GM19395 (cell line): Measurements from ENCODE around the gene BAZ2A.
"Not testable (repeated sequence)": the region's sequence is repeated elsewhere in the genome, so short reads cannot be mapped to it uniquely, and the experiment has no call there.

Experiments
- ATAC-seq: cut with Tn5 transposase; IDR thresholded peaks from one replicate; pipeline ENCODE4 v1.9.1; 2021; ENCODE audit warnings: mild to moderate bottlenecking, moderate library complexity; ENCODE audit not compliant: unreplicated experiment

The BAZ2A gene

DNA sequence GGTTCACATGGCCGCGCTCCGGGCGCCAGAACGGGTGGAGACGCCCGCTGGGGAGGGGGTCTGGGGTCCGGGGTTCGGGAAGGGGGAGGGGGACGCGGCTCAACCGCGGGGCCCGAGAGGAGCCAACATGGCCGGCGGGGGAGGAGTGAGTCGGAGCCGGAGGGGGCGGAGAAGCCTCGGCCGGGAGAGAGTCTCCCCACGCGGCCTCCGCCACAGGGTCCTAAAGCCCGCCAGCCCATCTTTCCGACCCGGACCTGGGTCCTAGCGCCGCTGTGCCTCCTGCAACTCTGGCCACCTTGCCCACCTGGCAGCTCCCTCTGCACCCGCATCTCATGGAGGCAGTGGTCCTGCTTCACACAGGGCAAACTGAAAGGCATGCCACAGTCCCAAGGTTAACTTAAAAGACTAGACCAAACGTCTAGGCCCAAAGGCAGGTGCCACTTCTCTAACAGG lies at the start of gene BAZ2A:
Gene BAZ2A, minus strand, starts transcription at position 147 of the 453 bp plus-strand sequence. CDS start 12,796 bp downstream, outside the sequence.
- ATAC-seq, result peak; percentile 62

DNA sequence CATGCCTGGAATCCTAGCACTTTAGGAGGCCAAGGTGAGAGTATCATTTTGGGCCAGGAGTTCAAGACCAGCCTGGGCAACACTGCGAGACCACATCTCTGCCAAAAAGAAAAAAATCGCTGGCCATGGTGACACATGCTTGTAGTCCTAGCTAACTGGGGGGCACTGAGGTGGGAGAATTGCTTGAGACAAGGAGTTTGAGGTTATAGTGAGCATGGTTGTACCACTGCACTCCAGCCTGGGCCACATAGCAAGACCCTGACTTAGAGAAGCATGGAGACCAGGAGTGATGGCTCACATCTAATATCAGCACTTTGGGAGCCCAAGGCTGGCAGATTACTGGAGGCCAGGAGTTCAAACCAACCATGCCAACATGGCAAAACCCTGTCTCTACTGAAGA lies 48.7 kb upstream of the BAZ2A start:
- no peak for ATAC-seq

DNA sequence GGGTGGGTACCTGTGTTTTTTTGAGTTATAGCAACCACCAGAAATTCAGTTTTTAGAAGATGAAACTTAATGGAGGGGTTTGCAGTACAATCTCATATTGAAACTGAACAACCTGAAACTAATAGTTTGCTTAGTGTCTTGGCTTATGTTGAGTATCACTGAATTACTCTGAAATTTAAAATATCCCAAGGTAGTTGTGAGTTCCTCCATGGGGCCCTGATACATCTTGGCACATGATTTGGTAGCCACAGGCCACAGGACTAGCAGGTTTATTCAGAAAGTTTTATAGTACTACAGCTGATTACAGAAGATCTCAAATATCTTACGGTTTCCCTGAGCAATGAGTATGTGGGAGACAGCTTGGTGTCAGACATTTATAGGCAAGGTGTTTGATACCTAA lies 47.6 kb upstream of the BAZ2A start:
- no peak for ATAC-seq

DNA sequence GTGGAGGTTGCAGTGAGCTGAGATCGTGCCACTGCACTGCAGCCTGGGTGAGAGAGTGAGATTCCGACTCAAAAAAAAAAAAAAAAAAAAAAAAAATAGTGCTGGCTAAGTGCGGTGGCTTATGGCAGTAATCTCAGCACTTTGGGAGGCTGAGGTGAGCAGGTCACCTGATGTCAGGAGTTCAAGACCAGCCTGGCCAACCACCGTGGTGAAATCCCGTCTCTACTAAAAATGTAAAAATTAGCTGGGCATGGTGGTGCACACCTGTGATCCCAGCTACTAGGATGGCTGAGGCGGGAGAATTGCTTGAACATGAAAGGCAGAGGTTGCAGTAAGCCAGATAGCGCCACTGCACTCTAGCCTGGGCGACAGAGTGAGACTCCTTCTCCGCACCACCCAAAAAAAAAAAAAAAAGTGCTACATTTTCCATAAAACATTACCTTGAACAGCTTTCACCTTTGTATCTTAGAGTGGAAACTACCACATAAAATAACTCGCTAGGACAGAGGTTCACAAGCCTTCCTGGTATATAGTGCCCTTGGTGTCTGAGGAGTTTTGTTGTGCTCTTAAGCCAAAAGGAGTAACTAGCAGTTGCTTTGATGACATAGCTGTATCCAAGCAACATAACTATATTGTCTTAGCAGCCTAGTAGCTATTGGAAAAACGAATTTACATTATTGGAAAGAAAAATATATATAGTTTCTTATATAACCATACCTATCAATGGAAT lies 46.9 kb upstream of the BAZ2A start:
- no peak for ATAC-seq

DNA sequence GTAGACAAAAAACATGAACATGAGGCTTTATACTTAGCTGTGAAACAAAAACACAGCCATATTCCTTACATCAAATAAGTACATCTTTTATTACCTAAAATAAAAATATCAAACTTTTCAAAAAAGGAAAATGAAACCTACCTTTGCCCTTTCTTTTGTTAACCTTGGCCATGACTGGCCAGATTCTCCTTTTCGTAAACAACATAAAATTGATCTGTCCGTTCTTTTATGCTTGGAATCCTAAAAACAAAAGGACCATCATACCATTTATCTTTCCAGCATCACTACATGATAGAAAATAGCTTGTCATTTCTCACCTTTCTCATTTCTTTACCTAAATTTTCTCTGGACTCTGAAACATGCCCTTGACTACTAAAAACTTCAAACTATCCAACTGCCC lies 41.5 kb upstream of the BAZ2A start:
- ATAC-seq, result no peak

DNA sequence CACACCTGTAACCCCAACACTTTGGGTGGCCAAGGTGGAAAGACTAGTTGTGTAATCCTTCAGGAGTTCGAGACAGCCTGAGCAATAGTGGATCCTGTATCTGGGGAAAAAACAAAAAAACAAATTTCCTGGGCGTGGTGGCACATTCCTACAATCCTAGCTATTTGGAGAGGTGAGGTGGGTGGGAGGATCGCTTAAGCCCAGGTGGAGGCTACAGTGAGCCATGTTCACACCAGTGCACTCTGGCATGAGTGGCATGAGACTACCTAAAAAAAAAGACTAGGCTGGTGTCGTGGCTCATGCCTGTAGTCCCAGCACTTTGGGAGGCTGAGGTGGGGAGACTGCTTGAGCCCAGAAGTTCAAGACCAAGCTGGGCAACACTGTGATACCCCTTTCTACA lies 40.7 kb upstream of the BAZ2A start:
- ATAC-seq, result no peak

DNA sequence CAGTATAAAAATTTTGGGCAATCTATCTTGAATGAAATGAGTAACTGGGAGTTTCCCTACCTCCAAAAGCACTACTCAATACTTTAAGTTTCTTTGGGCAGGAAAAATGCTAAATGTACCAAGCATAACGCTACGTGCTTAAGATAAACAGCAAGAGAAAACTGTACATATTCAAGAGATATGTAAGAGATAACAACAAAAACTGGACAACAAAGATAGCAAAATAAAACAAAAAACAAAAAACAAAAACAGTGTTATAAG lies 38.0 kb upstream of the BAZ2A start:
- no peak for ATAC-seq

DNA sequence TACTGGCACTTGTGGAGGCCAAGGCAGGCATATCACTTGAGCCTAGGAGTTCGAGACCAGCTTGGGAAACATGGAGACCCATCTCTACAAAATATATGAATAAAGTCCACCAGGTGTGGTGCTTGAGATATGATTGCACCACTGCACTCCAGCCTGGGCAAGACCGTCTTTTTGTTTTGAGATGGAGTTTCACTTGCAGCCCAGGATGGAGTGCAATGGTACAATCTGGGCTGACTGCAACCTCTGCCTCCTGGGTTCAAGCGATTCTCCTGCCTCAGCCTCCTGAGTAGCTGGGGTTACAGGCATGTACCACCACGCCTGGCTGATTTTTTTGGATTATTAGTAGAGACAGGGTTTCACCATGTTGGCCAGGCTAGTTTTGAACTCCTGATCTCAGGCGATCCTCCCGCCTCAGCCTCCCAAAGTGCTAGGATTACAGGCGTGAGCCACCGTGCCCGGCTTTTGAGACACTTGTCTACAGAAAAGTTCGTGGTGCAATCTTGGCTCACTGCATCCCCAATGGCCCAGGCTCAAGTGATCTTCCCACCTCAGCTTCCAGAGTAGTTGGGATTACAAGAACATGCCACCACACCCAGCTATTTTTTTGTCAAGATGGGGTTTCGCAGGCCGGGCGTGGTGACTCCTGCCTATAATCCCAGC lies 32.0 kb upstream of the BAZ2A start:
- ATAC-seq, result no peak

DNA sequence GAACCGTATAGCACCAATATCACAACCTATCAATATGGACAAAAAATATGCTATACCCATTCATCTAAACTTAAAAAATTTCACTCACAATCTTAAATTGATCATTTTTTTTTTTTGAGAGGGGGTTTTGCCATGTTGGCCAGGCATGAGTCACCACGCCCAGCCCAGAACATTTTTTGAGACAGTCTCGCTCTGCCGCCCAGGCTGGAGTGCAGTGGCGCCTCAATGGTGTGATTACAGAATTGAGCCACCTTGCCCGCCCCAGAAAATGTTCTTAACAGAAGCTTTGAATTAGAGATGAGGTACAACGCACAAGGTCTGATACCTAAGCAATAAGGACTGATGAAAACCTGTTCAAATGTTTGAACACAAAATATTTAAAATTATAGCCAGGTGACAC lies 31.4 kb upstream of the BAZ2A start:
- no peak for ATAC-seq

DNA sequence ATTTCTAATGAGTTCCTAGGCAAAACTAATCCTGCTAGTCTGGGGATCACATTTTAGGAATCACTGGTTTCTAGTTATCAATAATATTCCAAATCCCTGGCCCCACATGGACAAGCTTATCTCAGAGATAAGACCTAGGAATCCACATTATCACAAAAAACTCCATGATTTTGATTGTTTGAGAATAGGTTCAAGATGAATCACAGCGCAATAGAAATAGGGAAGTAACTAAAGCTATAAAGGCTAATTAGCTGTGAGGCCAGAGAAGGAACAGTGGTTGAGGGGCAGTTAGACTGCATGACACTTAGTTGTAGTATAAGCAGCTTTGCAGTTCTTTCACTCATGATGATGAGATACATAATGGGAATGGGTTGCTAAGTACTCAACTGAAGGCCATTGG lies 28.8 kb upstream of the BAZ2A start:
- no peak for ATAC-seq

DNA sequence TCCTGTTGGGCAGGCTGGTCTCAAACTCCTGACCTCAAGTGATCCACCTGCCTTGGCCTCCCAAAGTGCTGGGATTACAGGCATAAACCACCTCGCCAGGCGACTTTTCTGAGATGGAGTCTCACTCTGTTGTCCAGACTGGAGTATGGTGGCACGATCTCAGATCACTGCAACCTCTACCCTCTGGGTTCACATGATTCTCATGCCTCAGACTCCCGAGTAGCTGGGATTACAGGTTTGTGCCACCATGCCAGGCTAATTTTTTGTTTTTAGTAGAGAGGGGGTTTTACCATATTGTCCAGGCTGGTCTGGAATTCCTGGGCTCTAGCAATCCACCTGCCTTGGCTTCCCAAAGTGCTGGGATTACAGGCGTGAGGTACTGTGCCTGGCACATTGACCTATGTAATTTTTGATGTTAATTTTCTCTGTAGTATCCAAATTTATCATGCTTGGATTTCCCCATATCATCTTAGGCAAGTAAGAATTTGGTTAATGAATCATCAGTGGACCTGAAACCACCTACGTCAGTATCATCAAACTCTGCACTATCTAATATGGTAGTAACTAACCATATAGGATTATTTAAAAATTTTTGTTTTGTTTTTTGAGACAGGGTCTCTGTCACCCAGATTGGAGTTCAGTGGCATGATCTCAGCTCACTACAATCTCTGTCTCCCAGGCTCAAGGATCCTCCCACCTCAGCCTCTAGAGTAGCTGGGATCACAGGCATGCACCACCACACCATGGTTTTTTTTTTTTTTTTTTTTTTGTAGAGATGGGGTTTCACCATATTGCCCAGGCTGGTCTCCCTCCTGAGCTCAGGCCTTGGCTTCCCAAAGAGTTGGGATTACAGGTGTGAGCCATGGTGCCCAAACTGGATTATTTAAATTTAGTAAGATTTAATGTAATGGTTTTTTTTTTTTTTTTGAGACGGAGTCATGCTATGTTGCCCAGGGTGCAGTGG lies 27.6 kb upstream of the BAZ2A start:
- no peak for ATAC-seq

DNA sequence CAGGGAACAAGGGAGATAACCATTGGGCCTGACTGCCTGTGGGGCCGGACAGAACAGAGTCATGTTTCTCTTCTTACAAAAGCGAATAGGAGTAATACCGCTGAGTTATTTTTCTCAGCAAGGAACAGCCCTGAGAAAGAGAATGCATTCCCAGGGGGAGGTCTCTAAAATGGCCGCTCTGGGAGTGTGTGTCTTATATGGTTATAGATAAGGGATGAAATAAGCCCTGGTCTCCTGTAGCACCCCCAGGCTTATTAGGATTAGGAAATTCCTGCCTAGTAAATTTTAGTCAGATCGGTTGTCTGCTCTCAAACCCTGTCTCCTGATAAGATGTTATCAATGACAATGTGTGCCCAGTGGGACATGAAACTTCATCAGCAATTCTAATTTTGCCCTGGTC lies 23.7 kb upstream of the BAZ2A start:
- not testable (repeated sequence) for ATAC-seq

DNA sequence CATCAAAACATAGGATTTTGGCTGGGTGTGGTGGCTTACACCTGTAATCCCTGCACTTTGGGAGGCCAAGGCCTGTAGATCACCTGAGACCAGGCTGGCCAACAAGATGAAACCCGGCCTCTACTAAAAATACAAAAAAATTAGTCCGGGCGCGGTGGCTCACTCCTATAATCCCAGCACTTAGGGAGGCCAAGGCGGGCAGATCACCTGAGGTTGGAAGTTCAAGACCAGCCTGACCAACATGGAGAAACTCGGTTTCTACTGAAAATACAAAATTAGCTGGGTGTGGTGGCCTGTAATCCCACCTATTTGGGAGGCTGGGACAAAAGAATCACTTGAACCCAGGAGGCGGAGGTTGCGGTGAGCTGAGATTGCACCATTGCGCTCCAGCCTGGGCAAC lies 17.9 kb upstream of the BAZ2A start:
- ATAC-seq, result not testable (repeated sequence)

DNA sequence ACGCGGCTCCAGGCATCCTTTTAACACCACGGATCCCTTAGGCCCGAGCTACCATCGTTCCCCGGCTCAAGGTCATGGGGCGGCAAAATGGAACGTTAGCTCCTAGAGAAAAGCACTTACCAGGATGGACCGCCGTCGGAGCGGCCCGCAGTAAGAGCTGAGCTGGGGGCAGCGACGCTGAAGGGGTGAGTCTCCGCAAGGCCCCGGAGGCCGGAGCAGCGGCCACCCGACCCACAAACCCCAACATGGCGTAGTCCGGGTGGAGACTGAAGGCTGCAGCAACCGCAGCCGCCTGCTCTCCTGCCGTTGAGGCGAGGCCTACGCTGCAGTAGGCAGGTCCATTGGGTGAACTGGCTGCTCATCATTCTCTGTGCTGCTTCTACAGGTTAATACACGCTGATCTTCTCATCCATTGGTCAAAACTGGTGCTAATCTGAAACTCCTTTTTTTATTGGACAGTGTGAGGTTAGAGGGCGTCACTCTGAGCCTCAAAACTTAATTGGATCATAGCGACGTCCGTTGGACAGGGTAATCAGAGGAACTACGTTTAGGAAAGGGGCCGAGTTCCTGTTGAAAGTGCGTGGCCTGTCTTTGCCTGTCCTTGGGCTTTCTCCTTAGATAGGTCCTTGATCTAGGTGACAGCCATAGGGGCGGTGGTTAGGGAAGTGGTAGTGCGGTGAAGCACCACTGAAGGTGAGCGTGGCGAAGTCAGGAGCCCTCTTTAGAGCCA lies 15.8 kb upstream of the BAZ2A start, which contains the start of gene ATP5F1B:
Gene ATP5F1B, minus strand, starts transcription at position 268 of the 730 bp plus-strand sequence. Its CDS starts 21 bp downstream, at position 247.
- ATAC-seq, result peak; percentile 99

DNA sequence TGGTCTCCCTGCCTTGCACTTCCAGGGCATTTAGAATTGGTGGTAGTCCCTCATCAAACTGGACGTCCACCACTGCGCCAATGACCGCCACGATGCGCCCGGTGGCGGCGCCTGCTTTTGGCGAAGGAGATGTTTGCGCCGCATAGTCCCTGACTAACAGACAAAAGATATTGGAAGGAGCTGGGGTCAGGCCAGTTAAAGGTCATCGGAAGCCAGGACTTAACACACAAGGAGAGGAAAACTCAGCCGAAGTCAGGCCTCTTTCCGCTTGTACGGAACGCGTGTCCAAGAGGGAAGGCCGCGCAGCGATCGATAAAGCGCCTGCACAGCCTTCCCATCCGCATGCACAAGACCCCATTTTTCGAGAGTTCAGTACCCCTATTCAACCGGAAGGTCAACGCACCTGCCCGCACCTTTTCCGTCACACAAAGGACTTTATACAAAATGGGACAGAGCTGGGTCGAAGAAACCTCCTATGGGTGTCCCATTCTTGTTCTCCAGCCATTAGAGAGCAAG lies 15.1 kb upstream of the BAZ2A start:
- ATAC-seq, result no peak

DNA sequence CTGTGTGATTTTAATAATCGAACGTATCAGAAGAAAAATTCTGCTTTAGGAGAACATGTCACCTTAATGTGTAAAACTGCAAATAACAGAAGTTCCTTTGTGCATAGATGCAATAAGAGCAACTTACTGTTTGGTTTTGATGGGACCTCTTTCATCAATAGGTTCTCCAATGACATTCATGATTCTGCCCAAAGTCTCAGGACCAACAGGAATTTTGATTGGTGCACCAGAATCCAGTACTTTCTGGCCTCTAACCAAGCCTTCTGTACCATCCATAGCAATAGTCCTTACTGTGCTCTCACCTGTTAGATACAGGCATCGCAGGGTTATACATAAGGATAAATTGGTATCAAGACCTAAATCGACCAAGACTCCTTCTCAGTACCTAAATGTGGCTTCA lies 14.5 kb upstream of the BAZ2A start:
- ATAC-seq, result no peak

DNA sequence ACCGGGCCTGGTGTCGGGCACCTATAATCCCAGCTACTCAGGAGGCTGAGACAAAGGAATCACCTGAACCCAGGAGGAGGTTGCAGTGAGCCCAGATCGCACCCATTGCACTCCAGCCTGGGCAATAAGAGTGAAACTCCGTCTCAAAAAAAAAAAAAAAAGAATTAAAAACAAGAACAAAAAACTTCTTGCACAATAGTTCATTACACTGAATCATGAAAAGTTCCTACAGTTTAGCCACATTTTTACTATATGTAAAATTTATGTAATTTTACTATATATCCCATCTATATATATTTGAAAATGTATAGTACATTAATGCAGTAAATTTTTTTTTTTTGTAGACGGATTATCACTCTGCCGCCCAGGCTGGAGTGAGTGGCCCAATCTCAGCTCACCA lies 11.1 kb upstream of the BAZ2A start:
- no peak for ATAC-seq

DNA sequence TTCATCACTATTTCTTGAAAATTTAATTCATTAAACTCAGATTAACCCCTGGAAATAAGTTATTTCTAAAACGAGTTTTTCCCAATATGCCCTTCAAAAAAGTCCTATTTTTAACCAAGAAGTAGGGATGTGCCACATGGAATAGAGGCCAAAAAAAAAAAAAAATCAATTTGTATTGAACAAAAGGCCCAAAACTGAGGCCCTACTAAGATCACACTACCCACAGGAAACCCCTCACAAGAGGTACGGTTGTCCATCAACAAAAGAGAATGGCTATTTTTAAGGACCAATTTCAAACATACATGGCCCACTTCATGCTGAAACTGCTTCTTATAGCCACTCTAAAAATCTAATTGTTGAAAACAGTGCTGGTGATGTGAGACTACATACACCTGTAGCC lies 7.5 kb upstream of the BAZ2A start:
- no peak for ATAC-seq

DNA sequence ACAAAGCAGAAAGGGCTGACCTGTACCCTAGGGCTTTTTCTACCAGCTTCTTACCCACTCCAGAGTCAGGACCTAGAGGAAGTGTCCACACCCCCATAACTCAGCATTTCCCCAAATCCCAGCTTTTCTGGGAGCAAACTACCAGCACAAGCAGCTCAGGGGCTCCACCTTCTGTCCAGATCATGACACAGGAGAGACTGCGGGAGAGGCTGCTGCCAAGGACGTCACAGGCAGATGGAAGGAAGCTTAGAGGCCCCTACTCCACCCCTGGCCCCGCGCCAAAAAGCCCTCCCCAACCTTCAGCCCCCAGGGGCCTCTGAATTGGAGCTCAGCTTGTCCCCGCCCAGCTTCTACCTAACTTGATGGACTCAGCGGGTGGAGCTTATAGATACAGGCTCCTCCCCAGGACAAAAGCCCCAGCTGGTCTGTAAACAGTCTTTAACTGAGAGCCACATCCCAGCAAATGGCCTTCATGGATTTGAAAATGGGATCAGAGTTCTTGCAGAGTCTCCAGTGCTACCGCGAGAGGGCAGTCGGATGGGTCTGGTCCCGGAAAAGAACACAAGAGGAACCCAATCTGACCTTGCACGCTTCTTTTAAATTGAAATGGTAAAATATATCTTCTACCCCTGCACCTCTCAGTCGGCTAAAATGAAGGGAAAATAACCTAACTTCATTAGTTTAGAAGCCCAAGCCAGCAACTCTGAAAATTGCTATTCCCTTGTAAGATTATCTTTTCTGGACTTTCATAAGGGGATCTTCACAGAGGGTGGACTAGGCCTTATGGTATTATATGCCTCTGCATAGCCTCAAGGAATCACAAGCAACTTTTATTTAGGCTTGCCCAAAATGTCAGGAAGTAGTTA lies 6.8 kb upstream of the BAZ2A start:
- peak; percentile 57 for ATAC-seq
